Measurements from ENCODE around the gene MTREX.

DNA sequence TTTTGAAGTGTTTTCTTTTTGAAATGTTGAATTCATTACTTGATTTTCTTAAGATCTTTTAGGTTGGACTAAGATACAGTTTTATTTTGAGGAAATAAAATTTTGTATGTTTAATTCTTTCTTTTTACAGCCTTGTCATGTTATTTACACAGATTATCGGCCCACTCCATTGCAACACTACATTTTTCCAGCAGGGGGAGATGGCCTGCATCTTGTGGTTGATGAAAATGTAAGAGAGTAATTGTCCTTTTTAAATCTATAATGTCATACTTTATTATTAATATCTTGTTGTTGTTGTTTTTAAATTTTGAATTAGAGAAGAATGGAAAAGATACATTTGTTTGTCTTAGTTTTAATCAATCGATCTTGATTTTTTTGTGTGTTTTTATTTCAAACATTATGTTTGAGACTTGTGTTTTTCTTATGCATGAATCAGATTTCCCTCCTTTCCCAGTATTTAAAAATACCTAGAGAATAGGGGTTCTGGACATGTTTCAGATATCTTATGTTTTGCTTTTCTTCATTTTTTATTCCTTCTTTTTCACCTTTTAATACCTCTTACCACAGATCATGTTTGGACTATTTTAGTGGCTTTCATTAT, 36.7 kb downstream of the MTREX start:
- TF ChIP-seq, protein P1, sequence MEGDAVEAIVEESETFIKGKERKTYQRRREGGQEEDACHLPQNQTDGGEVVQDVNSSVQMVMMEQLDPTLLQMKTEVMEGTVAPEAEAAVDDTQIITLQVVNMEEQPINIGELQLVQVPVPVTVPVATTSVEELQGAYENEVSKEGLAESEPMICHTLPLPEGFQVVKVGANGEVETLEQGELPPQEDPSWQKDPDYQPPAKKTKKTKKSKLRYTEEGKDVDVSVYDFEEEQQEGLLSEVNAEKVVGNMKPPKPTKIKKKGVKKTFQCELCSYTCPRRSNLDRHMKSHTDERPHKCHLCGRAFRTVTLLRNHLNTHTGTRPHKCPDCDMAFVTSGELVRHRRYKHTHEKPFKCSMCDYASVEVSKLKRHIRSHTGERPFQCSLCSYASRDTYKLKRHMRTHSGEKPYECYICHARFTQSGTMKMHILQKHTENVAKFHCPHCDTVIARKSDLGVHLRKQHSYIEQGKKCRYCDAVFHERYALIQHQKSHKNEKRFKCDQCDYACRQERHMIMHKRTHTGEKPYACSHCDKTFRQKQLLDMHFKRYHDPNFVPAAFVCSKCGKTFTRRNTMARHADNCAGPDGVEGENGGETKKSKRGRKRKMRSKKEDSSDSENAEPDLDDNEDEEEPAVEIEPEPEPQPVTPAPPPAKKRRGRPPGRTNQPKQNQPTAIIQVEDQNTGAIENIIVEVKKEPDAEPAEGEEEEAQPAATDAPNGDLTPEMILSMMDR (IDR thresholded peaks at IDR 0.05) = peak; percentile 60 to 76 (median 70)
- no peak for TF ChIP-seq POLR2A (IDR thresholded peaks at IDR 0.05)

All from vagina (tissue), 2 donors.